Measurements from ENCODE around the gene PANX2.
"Not testable (repeated sequence)": the region's sequence is repeated elsewhere in the genome, so short reads cannot be mapped to it uniquely, and the experiment has no call there.

PANX2 gene, protein sequence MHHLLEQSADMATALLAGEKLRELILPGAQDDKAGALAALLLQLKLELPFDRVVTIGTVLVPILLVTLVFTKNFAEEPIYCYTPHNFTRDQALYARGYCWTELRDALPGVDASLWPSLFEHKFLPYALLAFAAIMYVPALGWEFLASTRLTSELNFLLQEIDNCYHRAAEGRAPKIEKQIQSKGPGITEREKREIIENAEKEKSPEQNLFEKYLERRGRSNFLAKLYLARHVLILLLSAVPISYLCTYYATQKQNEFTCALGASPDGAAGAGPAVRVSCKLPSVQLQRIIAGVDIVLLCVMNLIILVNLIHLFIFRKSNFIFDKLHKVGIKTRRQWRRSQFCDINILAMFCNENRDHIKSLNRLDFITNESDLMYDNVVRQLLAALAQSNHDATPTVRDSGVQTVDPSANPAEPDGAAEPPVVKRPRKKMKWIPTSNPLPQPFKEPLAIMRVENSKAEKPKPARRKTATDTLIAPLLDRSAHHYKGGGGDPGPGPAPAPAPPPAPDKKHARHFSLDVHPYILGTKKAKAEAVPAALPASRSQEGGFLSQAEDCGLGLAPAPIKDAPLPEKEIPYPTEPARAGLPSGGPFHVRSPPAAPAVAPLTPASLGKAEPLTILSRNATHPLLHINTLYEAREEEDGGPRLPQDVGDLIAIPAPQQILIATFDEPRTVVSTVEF

DNA sequence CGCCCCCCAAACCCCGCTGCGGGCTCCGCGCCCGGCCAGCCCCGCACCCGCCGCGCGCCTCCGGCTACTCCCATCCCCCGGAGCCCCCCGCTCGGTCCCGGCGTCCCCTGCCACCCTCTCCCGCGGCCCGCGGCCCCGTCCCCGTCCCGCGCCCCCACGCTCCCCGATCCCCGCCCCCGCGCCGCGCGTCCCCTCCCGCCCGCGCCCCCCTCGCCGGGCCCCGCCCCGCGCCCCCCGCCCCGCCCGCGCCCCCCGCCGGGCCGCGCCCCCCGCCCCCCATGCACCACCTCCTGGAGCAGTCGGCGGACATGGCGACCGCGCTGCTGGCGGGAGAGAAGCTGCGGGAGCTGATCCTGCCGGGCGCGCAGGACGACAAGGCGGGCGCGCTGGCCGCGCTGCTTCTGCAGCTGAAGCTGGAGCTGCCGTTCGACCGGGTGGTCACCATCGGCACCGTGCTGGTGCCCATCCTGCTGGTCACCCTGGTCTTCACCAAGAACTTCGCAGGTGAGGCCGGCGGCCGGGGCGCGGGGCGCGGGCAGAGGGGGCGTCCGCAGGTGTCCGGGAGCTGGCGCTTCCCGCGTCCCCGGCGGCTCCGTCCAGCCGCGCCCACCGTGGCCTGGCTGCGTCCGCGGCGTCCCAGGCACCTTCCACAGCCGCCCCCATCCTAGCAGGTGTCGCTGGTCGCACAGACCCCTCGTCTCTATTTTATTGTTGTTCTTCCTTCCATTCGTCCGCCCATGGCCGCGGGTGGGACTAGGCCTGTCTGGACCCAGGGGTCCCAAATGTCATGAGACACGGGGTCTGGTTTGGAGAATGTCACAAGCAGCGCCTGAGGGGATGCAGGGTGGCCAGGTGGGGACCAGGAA, at the start of gene PANX2:
Gene PANX2, plus strand, starts transcription at position 279 of the 866 bp plus-strand sequence. Its CDS starts 0 bp downstream, at position 279.
- DNase-seq (ENCODE audit: low read depth in 2 of 2) = no peak

DNA sequence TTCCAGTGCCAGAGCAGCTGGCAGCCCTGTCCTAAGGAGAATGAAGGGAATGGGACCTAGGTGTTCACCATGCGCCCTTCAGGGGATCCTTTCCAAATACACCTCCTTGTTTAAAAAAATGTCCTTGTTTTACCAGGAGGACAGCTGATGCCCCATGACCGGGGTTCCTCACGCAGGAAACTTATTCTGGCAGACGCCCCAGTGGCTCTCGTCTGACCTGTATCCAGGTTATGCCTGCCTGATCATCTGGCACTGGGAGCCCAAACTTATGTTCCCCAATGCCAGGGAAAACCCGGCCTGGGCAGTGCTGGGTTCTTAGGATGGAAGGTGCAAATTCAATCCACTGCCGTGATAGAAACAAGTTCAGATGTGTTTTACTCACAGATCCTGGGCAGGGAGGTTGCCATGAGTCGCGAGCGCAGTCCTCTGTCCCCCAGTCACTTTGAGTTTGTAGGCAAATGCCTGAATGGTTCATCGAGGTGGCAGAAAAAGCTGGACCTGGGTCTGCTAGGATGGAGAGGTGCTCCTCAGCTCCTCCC, 49.3 kb upstream of the PANX2 start:
- no peak for DNase-seq (ENCODE audit: low read depth in 2 of 2)

DNA sequence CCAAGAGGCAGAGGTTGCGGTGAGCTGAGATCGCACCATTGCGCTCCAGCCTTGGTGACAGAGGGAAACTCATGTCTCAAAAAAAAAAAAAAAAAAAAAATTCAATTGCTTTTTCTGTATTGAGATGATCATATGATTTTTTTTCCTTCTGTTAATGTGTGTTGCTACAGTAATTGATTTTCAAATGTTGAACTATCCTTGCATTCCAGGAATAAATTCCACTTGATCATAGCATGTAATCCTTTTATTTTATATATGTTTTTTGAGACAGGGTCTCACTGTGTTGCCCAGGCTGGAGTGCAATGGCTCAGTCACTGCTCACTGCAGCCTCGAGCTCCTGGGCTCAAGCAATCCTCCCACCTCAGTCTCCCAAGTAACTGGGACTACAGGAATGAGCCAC, 47.4 kb upstream of the PANX2 start:
- DNase-seq (ENCODE audit: low read depth in 2 of 2) = no peak

DNA sequence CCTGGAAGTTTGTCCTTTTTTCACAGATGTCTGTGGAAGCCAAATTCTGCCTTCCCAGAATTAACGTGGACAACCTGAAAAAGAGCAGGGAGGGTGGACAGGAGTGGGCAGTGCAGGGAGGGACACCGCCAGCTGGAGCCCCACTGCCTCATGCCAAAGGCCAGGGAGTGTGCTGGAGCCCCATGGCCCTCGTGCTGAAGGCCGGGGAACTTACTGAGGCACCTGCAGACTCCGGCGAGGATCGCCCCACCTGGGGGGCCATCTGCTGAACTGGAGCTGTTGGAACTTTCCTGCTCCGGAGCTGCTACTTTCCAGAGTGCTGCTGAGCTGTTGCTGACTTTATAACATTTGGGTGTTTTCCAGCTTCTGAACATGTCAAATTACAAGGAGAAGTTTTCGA, 45.5 kb upstream of the PANX2 start:
- no peak for DNase-seq (ENCODE audit: low read depth in 2 of 2)

DNA sequence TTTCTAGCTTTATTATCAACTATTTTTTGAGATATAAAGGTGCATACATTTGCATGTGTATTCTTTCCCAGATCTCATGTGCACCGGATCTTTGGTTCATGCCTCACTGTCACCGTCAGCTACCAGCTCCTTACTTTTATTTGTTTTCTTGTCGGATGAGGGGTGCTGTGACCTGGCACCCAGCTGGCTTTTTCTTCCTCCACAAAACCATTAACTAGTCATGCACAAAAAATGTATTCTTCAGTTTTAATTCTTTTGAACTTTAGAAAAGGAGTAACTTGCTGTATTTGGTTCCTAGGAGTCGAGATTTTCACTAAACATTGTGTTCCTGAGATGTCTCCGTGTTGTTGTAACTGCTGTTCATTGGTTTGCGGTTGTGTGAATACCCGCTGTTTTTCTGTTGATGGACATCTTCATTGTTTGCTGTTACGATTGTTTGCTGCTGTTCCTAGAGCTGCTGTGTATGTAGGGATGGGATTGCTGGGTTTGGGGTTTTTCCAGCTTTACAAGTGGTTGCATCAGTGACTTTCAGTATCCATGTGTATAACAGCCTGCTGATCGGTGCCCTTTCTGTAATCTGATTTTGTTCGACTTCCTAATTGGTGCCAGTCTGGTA, 41.3 kb upstream of the PANX2 start:
- no peak for DNase-seq (ENCODE audit: low read depth in 2 of 2)

DNA sequence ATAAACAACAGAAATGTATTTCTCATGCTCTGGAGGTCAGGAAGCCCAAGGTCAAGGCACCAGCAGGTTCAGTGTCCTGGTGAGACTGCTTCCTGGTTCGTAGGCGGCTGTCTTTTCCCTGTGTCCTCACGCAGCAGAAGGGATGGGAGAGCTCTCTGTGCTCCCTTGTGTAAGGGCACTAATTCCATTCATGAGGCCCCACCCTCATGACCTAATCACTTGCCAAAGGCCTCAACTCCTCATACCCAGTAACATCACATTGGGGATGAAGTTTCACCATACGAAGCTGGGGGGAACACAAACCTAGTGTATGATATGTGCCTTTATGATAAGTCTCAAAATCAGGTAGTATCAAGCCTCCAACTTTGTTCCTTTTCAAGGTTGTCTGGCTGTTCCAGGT, 38.6 kb upstream of the PANX2 start:
- no peak for DNase-seq (ENCODE audit: low read depth in 2 of 2)

DNA sequence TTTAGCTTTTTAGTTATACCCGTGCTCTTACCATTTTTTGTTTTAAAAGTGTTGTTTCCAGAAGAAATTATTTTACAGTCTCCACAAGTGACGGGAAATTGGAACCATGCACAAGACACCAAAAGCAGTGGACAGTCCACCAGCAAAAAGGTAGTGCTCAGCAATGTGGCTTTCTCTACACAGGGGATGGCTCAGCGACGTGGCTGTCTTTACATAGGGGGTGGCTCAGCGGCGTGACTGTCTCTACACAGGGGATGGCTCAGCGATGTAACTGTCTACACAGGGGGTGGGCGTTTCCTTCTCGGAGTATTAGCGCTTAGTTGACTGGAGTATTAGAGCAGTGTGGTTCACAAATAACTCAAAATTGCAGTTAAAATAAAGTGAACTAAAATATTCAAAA, 36.0 kb upstream of the PANX2 start:
- DNase-seq (ENCODE audit: low read depth in 2 of 2) = no peak

DNA sequence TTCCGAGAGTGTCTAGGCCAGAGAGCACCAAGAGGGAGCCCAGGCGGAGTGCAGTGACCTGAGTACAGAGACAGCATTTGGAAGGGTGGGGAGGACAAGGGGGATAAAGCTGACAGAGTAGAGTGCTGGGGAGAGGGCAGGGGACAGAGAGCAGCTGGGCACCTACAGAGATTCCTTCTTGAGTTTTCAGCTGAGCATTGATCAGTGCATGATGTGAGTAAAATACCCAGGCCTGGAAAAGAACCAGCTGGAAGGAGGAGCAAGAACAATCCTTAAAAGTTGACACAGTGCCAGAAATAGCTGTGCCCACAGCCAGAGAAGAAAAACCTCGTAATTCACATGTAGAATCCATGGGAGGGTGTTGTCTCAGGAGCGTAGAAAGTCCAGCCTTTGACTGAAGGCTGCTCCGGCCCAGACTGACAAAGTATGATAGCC, 33.9 kb upstream of the PANX2 start:
- DNase-seq (ENCODE audit: low read depth in 2 of 2) = no peak

DNA sequence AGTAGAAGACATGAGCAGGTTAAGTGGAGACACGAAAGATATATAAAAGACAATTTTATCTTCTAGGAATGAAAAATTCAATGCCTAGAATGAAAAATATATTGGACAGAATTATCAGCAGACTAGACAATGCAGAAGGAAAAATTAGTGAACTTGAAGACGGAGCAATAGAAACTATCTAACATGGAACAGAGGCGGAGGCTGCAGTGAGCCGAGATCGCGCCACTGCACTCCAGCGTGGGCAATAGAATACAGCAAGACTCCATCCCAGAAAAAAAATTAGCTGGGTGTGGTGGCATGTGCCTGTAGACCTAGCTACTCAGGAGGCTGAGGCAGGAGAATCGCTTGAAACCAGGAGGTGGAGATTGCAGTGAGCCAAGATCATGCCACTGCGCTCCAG, 33.3 kb upstream of the PANX2 start:
- not testable (repeated sequence) for DNase-seq (ENCODE audit: low read depth in 2 of 2)

DNA sequence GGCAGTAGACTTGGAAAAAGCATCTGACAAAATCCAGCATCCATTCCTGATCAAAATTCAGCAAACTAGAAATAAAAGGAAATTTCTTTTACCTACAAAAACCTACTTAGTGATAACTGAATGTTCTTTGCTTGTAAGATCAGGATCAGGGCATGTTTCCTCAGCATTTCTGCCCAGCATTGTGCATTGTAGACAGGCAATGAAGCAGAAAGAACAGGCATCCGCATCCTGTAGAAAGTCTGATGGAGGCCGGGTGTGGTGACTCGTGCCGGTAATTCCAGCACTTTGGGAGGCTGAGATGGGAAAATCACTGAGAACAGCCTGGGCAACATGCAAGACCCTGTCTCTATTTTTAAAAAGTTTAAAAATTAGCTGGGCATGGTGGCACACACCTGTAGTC, 32.5 kb upstream of the PANX2 start:
- DNase-seq (ENCODE audit: low read depth in 2 of 2) = no peak

DNA sequence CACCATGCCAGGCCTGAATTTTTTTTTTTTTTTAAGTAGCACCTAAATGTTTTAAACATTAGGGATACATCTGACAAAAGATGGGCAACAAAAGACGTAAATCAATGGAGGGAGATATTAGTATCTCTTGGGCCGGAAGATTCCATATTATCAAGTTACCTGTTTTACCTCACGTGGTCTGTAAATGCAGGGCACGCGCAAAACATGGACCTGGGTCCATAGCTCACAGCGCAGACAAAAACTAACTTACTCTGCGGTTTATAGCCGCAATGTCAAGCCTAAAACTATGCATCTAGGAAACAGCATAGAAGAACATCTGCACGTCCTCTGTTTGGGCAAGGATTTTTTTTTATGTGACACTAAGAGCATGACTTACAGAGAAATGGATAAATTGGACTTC, 31.5 kb upstream of the PANX2 start:
- no peak for DNase-seq (ENCODE audit: low read depth in 2 of 2)

DNA sequence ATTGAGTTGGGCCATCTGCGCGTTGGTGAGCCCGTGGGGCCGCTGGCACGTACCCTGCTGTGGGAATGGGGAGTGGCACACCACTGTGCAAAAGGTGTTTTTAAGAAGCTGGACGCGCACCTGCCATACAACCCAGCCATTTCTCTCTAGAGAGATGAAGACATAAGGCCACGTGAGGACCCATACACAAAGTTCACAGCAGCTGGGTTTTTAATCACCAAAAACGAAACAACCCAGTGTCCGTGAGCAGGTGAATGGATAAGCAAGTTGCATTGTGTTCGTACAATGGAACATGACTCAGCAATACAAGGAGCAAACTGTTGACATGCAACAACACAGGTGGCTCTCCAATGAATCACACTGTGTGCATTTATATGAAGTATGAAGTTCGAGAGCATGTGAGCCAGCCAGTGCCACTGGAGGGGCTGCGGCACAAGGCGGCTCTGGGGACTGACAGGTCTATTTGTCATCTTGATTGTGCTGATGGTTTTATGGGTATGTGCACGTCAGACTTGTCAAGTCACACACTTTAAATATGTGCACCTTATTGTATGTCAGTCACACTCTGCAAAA, 30.6 kb upstream of the PANX2 start:
- DNase-seq (ENCODE audit: low read depth in 2 of 2) = no peak

DNA sequence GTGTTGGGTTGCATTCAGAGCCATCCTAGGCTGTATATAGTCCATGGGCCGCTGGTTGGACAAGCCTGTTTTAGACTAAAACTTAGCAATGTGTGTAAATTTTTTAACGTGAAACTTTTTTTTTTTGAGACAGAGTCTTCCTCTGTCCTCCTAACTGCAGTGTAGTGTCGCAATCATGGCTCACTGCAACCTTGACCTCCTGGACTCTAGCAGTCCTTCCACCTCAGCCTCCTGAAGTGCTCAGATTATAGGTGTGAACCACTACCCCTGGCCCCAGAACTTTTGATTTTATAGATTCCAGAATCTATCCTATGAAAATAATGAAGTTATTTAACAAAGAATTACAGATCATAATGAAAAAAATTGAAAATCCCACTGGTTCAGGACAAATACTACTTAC, 29.9 kb upstream of the PANX2 start:
- DNase-seq (ENCODE audit: low read depth in 2 of 2) = no peak

DNA sequence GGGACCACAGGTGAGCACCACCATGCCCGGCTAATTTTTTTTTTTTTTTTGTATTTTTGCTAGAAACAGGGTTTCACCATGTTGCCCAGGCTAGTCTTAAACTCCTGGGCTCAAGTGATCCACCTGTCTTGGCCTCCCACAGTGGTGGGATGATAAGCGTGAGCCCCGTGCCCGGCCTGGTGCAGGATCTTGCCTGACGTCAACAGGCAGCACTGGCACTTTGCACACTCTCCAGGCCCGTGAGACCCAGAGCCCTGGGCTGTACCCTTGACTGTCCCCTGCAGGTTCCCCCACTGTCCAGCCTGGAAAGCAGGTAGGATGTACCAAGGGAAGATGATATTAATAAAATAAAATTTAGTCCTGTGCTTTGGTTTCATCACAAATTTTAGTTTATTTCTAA, 29.1 kb upstream of the PANX2 start:
- no peak for DNase-seq (ENCODE audit: low read depth in 2 of 2)

DNA sequence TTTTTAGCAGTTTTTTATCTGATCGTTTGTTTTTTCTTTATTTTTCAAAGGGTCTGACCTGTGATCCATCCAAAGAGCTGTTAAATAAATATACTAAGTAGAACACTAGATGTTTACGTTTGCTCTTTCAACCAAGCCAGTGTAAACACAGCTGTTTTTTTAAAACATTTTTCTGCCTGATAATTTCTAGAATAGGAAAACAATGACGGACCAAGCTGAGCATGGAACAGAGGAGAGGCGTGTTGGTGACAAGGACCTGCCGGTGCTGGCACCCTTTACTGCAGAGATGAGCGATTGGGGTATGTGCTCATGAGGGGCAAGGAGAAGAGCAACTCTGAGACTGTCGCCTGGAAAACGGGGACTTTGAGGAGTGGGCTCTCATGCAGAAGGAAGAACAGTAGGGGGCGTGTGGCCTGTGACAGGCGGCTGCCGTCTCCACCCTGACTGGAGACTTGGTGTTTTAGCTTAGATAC, 28.6 kb upstream of the PANX2 start:
- no peak for DNase-seq (ENCODE audit: low read depth in 2 of 2)

DNA sequence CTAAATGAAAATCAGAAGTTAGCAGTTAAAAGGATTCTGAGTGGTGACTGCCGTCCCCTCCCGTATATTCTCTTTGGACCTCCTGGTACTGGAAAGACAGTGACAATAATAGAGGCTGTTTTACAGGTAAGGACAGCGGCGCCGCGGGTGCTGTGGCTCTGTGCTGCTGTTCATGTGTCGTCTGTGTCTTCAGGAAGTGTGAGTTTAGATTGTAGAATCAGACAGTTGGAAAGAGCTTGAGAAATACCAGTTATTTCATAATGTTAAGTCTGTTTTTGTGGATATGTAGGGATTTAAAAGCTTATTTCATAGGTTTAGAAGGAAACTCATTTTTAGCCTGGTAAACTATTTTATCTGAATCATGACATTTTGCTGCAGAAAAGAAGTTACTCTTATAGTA, 27.4 kb upstream of the PANX2 start:
- no peak for DNase-seq (ENCODE audit: low read depth in 2 of 2)

DNA sequence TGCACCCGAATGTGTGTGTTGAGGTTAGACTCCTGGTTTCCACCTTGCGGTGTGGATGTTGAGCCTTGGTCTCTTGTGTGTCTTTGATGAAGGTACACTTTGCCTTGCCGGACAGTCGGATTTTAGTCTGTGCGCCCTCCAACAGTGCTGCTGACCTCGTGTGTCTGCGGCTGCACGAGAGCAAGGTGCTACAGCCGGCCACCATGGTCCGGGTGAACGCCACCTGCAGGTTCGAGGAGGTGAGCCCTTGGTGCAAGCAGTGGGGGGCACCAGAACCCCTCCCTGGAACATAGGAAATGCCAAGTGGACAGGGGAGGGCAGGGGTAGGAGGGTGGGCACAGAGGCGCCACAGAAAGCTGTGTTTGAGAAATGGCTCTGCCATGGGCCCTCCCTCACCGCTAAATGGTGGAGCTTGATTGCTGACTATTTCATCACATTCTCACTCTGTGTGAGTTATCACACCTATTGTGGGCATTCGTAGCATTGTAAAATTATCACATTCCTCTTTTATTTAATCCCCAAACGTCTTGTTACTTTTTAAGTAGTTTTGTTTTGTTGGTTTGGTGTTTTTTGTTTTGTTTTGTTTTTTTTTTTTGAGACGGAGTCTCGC, 26.4 kb upstream of the PANX2 start:
- DNase-seq (ENCODE audit: low read depth in 2 of 2) = no peak

DNA sequence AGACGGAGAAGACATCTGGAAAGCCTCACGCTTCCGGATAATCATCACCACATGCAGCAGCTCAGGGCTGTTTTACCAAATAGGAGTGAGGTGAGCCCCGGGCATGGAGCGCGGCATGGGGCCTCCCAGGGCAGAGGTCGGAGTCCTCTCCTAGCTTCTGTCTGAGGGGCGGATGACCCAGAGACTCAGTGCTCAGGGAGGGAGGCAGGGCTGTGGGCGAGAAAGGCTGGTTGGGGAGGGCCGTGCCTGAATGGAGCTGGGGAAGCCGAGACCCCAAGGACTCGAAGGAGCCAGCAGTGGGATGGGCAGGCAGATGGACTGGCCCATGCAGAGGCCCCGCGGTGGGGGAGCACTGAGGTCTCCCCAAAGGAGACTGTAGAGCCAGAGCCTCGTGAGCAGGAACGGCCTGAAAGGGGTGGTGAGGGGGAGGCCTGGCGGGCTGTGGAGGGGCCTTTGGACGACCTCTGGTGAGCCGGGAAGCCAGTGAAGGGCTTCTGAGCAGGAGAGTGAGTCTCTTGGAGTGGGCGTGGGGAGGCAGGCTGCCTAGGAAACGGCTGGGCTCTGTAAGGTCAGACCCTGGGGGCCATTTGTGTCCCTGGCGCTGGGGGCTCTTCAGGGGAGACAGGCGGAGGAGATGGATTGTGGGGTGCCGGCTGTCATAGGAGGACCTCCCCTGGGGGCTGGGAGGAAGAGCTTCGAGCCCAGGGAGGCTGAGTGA, 24.7 kb upstream of the PANX2 start:
- DNase-seq (ENCODE audit: low read depth in 2 of 2) = no peak

DNA sequence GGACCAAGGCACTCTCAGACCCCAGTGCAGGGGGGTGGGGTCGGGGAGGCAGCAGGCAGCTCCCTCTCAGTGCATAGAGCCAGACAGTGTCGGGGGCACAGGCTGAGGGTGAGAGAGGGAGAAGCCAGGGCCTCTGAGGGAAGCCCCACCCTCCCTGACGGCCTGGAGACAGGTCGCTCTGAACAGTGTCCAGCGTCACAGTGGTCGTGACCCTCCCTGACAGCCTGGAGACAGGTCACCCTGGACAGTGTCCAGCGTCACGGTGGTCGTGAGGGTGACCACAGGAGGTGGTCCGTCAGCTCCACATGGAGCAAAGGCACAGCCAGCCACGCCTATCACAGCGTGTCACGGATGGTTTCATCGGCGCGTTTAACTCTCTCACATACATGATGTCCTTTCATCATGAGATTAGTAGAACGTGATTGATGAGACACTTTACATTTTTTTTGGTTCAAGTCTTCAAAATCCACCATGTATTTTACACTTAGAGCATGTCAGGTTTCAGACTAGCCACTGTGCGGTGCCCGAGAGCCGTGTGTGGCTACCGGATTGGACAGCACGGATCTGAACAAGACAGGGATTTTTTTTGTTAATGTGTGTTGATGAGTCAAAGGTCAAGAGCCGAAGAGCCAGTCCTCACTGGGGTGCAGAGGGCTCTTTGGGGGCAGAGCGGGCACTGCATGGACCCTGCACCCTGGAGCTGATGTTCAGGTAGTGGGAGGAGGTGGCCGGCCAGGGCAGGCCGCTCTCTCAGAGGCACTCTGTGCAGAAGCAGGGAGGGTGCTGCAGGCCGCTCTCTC, 23.9 kb upstream of the PANX2 start:
- no peak for DNase-seq (ENCODE audit: low read depth in 2 of 2)
